HFFc6 (cell line): ENCODE measurements around the gene RASGRP2. TPM values are rescaled to one million over a fixed set of nuclear protein-coding genes. Genes with fewer than 3 reads are reported as not detected.

ENCODE experiments used
- DNase-seq: peaks from one replicate; pipeline ENCODE4 v3.0.0-alpha.2; 2018
- H3K27ac Mint-ChIP-seq: 2 replicates; pipeline ENCODE4 v1.8.0; 2020; ENCODE audit warnings: mild to moderate bottlenecking, mixed read lengths
- H3K27me3 Mint-ChIP-seq: 2 replicates; pipeline ENCODE4 v1.8.0; 2021; ENCODE audit warnings: mild to moderate bottlenecking, moderate library complexity, mixed read lengths; ENCODE audit not compliant: insufficient read depth
- H3K36me3 Mint-ChIP-seq: 2 replicates; pipeline ENCODE4 v1.8.0; 2021; ENCODE audit warnings: low read depth, mixed read lengths
- H3K4me1 Mint-ChIP-seq: 2 replicates; pipeline ENCODE4 v1.8.0; 2020; ENCODE audit warnings: low read depth, mixed read lengths
- H3K4me3 Mint-ChIP-seq: 2 replicates; pipeline ENCODE4 v1.8.0; 2020; ENCODE audit warnings: mild to moderate bottlenecking, moderate library complexity, mixed read lengths
- H3K9me3 Mint-ChIP-seq: 2 replicates; pipeline ENCODE4 v1.8.0; 2020; ENCODE audit warnings: mild to moderate bottlenecking, mixed read lengths
- CTCF ChIP-seq: fragments of 200-600 bp; sonication (generic); IDR thresholded peaks from 2 replicates; pipeline ENCODE4 v1.5.0; 2021; ENCODE audit warnings: antibody characterized with exemption, mild to moderate bottlenecking
- total RNA-seq, 6 experiments: library from RNA; stranded (reverse); fragmentation: NEBNext Ultra II Directional; extraction: Animal tissue kit (Norgen Biotek cat#: 25700); gene quantifications; 2 replicates in 1 of 6; 3 replicates in 5 of 6; pipeline ENCODE4 v1.2.3, GENCODE V29; 2021

The RASGRP2 gene
- total RNA-seq, 6 experiments from 2014 or later: 0.43 to 0.68 (median 0.48) TPM; not detected in 2

- no peak for DNase-seq
- no peak overlapping the region for H3K27ac Mint-ChIP-seq
- no peak overlapping the region for H3K4me3 Mint-ChIP-seq
- peak; percentile 37; the same call in 1 of the 2 replicates for TF ChIP-seq CTCF
- H3K36me3 Mint-ChIP-seq: peaks cover 61% of the 10 kb centered on the region
- peaks cover 34% of the 10 kb centered on the region for H3K4me1 Mint-ChIP-seq
- no peaks in the 10 kb centered on the region for H3K9me3 Mint-ChIP-seq
- H3K27me3 Mint-ChIP-seq: peaks cover 9% of the 10 kb centered on the region
These were observed 21.4 kb upstream of the RASGRP2 start for GRCh38 chr11:64765291-64765850.

- peaks cover 58% of the 10 kb centered on the region for H3K36me3 Mint-ChIP-seq
- no peak for DNase-seq
- peaks cover 34% of the 10 kb centered on the region for H3K4me1 Mint-ChIP-seq
- TF ChIP-seq CTCF: no peak
- peaks cover 9% of the 10 kb centered on the region for H3K27me3 Mint-ChIP-seq
- no peak overlapping the region for H3K27ac Mint-ChIP-seq
- H3K4me3 Mint-ChIP-seq: no peak overlapping the region
- no peaks in the 10 kb centered on the region for H3K9me3 Mint-ChIP-seq
These were observed 20.8 kb upstream of the RASGRP2 start for GRCh38 chr11:64764753-64765152.

- peak overlapping the region; percentile 49; the same call in 1 of the 2 replicates for H3K27ac Mint-ChIP-seq
These were observed 20.2 kb upstream of the RASGRP2 start for GRCh38 chr11:64764040-64764611.

GRCh38 chr11:64763526-64764039 lies 19.6 kb upstream of the RASGRP2 start:
- Mint-ChIP-seq H3K27ac (peak overlapping the region; percentile 75), H3K9me3 (no peaks in the 10 kb centered on the region), H3K27me3 (peaks cover 9% of the 10 kb centered on the region), H3K36me3 (peaks cover 48% of the 10 kb centered on the region), H3K4me1 (peaks cover 34% of the 10 kb centered on the region), H3K4me3 (peak overlapping the region; percentile 24; the same call in 1 of the 2 replicates)
- TF ChIP-seq CTCF: no peak
- DNase-seq: no peak

More at GRCh38 chr11:64764040-64764611, 20.2 kb upstream of the RASGRP2 start:
- no peak for TF ChIP-seq CTCF
- H3K9me3 Mint-ChIP-seq: no peaks in the 10 kb centered on the region
- H3K4me3 Mint-ChIP-seq: no peak overlapping the region
- H3K27me3 Mint-ChIP-seq: peaks cover 9% of the 10 kb centered on the region
- peaks cover 34% of the 10 kb centered on the region for H3K4me1 Mint-ChIP-seq
- no peak for DNase-seq
- peaks cover 52% of the 10 kb centered on the region for H3K36me3 Mint-ChIP-seq

GRCh38 chr11:64762674-64763525 lies 19.0 kb upstream of the RASGRP2 start:
- peaks cover 34% of the 10 kb centered on the region for H3K4me1 Mint-ChIP-seq
- peak overlapping the region; percentile 24; the same call in 1 of the 2 replicates for H3K4me3 Mint-ChIP-seq
- H3K36me3 Mint-ChIP-seq: peaks cover 41% of the 10 kb centered on the region
- peaks cover 9% of the 10 kb centered on the region for H3K27me3 Mint-ChIP-seq
- no peak for TF ChIP-seq CTCF
- peak; percentile 59 for DNase-seq
- no peaks in the 10 kb centered on the region for H3K9me3 Mint-ChIP-seq
- H3K27ac Mint-ChIP-seq: peak overlapping the region; percentile 75
